ENCODE measurements around the gene FAM76B.

The FAM76B gene

DNA sequence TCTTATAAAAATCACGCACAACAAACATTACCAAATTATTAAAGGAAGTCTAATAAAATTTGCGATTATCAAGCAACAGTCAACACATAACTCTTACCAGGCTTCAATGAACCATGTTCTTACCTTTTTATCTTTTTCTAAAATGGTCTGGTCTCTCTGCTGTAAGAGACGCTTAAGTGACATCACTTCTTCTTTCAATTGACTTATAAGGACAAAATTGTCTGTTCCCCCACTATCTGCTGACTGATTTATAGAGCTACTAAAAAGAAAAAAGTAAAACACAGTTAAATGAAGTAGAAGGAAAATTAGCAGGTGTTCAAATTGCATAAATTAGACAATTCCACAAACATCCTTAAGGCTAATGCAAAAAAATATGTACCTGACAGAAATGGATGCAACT, 10.9 kb downstream of the FAM76B start:
- Histone ChIP-seq H4K91ac (ENCODE audit: low read depth, low read length) (no peak overlapping the region), H3K4me3 (ENCODE audit: low read depth, low read length) (no peak overlapping the region), H4K12ac (ENCODE audit: low read depth, low read length) (no peak overlapping the region), H3K27ac (ENCODE audit: low read depth, low read length) (no peak overlapping the region), H2BK12ac (ENCODE audit: low read length) (no peak overlapping the region), H3K79me1 (ENCODE audit: low read length) (no peaks in the 10 kb centered on the region), H3K27me3 (ENCODE audit: insufficient read depth, low read length) (no peaks in the 10 kb centered on the region), H3K23ac (ENCODE audit: low read length) (no peak overlapping the region), H3K18ac (ENCODE audit: low read length) (no peak overlapping the region), H4K8ac (ENCODE audit: low read depth, low read length) (no peak overlapping the region), H3K14ac (ENCODE audit: low read length) (no peak overlapping the region), H3K36me3 (ENCODE audit: control insufficient read depth in 1 of 2, insufficient read depth in 2 of 2, low read length in 2 of 2) (peaks cover 0 to 11% of the 10 kb centered on the region in 2 experiments), H3K9me3 (ENCODE audit: insufficient read depth, low read depth, low read length) (no peaks in the 10 kb centered on the region), H2AFZ (ENCODE audit: insufficient read depth, low read length, poor library complexity) (no peak overlapping the region), H3K9ac (ENCODE audit: low read length) (no peak overlapping the region), H2BK120ac (ENCODE audit: insufficient read depth, low read length, poor library complexity) (no peak overlapping the region), H3K4me1 (ENCODE audit: control insufficient read depth in 1 of 2, insufficient read depth in 2 of 2, low read length in 2 of 2) (no peaks in the 10 kb centered on the region), H2AK5ac (ENCODE audit: low read length) (no peak overlapping the region), H3K4ac (ENCODE audit: low read depth, low read length) (no peak overlapping the region), H3K4me2 (ENCODE audit: low read length) (no peak overlapping the region), H3K79me2 (ENCODE audit: control insufficient read depth, insufficient read depth, low read length, poor library complexity) (no peaks in the 10 kb centered on the region), H2BK5ac (ENCODE audit: low read depth, low read length, poor library complexity) (no peak overlapping the region)
- DNase-seq = no peak
- WGBS (ENCODE audit: extremely low coverage, insufficient coverage, insufficient read length) = no CpG with 5 or more reads among the region's 3 CpGs

DNA sequence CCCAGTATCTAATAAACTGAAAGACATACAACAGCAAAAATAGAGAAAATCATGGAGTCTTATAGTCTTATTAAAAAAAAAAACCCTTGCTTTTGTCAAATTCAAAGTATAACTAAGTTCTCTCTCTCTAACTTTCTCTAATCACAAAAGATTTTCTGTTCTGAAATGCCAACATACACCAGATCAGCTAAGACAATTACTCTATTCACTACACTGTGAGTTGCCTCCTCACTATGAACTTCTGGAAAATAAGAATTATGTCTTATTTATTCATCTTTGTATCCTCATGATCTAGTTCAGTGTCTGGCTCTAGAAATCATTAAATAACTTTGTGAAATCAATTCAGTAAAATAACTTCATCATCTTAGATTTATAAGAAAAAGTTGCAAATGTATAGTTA, 12.7 kb downstream of the FAM76B start:
- Histone ChIP-seq H3K27ac (ENCODE audit: low read depth, low read length) (no peak overlapping the region), H2BK120ac (ENCODE audit: insufficient read depth, low read length, poor library complexity) (no peak overlapping the region), H2AFZ (ENCODE audit: insufficient read depth, low read length, poor library complexity) (no peak overlapping the region), H3K18ac (ENCODE audit: low read length) (no peak overlapping the region), H3K4me2 (ENCODE audit: low read length) (no peak overlapping the region), H3K4me1 (ENCODE audit: control insufficient read depth in 1 of 2, insufficient read depth in 2 of 2, low read length in 2 of 2) (no peaks in the 10 kb centered on the region), H3K4me3 (ENCODE audit: low read depth, low read length) (no peak overlapping the region), H3K4ac (ENCODE audit: low read depth, low read length) (no peak overlapping the region), H4K8ac (ENCODE audit: low read depth, low read length) (no peak overlapping the region), H2AK5ac (ENCODE audit: low read length) (no peak overlapping the region), H3K9ac (ENCODE audit: low read length) (no peak overlapping the region), H3K14ac (ENCODE audit: low read length) (no peak overlapping the region), H3K23ac (ENCODE audit: low read length) (no peak overlapping the region), H2BK5ac (ENCODE audit: low read depth, low read length, poor library complexity) (no peak overlapping the region), H3K36me3 (ENCODE audit: control insufficient read depth in 1 of 2, insufficient read depth in 2 of 2, low read length in 2 of 2) (peaks cover 0 to 6% of the 10 kb centered on the region in 2 experiments), H3K27me3 (ENCODE audit: insufficient read depth, low read length) (no peaks in the 10 kb centered on the region), H4K12ac (ENCODE audit: low read depth, low read length) (no peak overlapping the region), H3K9me3 (ENCODE audit: insufficient read depth, low read depth, low read length) (no peaks in the 10 kb centered on the region), H3K79me2 (ENCODE audit: control insufficient read depth, insufficient read depth, low read length, poor library complexity) (no peaks in the 10 kb centered on the region), H2BK12ac (ENCODE audit: low read length) (no peak overlapping the region), H3K79me1 (ENCODE audit: low read length) (no peaks in the 10 kb centered on the region), H4K91ac (ENCODE audit: low read depth, low read length) (no peak overlapping the region)
- no peak for DNase-seq

DNA sequence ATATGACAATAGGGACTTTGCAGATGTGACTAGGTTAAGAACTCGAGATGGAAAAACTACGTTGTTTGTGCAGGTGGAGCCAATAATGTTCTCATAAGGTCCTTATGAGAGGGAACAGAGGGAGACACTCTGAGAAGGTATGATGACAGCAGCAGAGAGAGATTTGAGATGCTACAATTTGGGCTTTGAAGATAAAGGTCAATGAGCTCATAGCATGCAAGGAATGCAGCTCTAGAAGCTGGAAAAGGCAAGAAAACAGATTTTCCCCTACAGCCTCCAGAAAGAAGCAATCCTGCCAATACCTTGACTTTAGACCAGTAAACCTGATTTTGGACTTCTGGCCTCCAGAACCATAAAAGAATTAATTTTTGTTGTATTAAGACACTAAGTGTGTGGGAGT, 21.1 kb downstream of the FAM76B start:
- no peak overlapping the region for H3K14ac ChIP-seq (ENCODE audit: low read length)
- no peaks in the 10 kb centered on the region for H3K4me1 ChIP-seq (ENCODE audit: control insufficient read depth in 1 of 2, insufficient read depth in 2 of 2, low read length in 2 of 2)
- H2AK5ac ChIP-seq (ENCODE audit: low read length) = no peak overlapping the region
- no peaks in the 10 kb centered on the region for H3K36me3 ChIP-seq (ENCODE audit: control insufficient read depth in 1 of 2, insufficient read depth in 2 of 2, low read length in 2 of 2)
- H3K27ac ChIP-seq (ENCODE audit: low read depth, low read length) = no peak overlapping the region
- no peak overlapping the region for H3K4me3 ChIP-seq (ENCODE audit: low read depth, low read length)
- no peak overlapping the region for H2BK120ac ChIP-seq (ENCODE audit: insufficient read depth, low read length, poor library complexity)
- H3K9me3 ChIP-seq (ENCODE audit: insufficient read depth, low read depth, low read length) = no peaks in the 10 kb centered on the region
- peak; percentile 15 to 83 for DNase-seq
- no peak overlapping the region for H2BK12ac ChIP-seq (ENCODE audit: low read length)
- no peak overlapping the region for H4K12ac ChIP-seq (ENCODE audit: low read depth, low read length)
- H3K27me3 ChIP-seq (ENCODE audit: insufficient read depth, low read length) = no peaks in the 10 kb centered on the region
- no peak overlapping the region for H4K8ac ChIP-seq (ENCODE audit: low read depth, low read length)
- H3K23ac ChIP-seq (ENCODE audit: low read length) = no peak overlapping the region
- H3K18ac ChIP-seq (ENCODE audit: low read length) = no peak overlapping the region
- no peaks in the 10 kb centered on the region for H3K79me1 ChIP-seq (ENCODE audit: low read length)
- H4K91ac ChIP-seq (ENCODE audit: low read depth, low read length) = no peak overlapping the region
- H2AFZ ChIP-seq (ENCODE audit: insufficient read depth, low read length, poor library complexity) = no peak overlapping the region
- no peak overlapping the region for H3K4me2 ChIP-seq (ENCODE audit: low read length)
- no peak overlapping the region for H3K9ac ChIP-seq (ENCODE audit: low read length)
- H3K4ac ChIP-seq (ENCODE audit: low read depth, low read length) = no peak overlapping the region
- no peak overlapping the region for H2BK5ac ChIP-seq (ENCODE audit: low read depth, low read length, poor library complexity)
- no CpG with 5 or more reads among the region's 2 CpGs for WGBS (ENCODE audit: extremely low coverage, insufficient coverage, insufficient read length)
- H3K79me2 ChIP-seq (ENCODE audit: control insufficient read depth, insufficient read depth, low read length, poor library complexity) = no peaks in the 10 kb centered on the region

DNA sequence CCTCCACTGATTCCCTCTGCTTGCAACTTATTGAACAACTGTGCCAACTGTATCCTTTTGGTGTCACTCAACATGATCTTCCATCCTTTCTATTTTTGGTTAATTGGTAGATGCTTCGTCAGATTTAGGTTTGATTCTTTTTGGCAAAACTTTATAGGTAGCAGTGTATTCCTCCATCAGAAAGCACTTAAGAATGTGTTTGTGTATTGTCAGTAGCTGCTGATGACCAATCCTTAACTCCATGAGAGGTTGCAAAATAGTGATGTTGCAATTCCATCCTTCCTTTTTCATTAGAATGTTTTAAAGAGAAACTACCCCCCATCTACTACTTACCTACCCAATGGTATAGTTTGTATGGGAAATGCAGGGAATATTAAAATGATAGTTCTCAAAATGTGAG, 22.1 kb downstream of the FAM76B start:
- Histone ChIP-seq H3K4me3 (ENCODE audit: low read depth, low read length) (no peak overlapping the region), H3K36me3 (ENCODE audit: control insufficient read depth in 1 of 2, insufficient read depth in 2 of 2, low read length in 2 of 2) (no peaks in the 10 kb centered on the region), H3K18ac (ENCODE audit: low read length) (no peak overlapping the region), H3K4me1 (ENCODE audit: control insufficient read depth in 1 of 2, insufficient read depth in 2 of 2, low read length in 2 of 2) (no peaks in the 10 kb centered on the region), H3K27me3 (ENCODE audit: insufficient read depth, low read length) (no peaks in the 10 kb centered on the region), H4K8ac (ENCODE audit: low read depth, low read length) (no peak overlapping the region), H3K23ac (ENCODE audit: low read length) (no peak overlapping the region), H2BK12ac (ENCODE audit: low read length) (no peak overlapping the region), H3K4me2 (ENCODE audit: low read length) (no peak overlapping the region), H3K9ac (ENCODE audit: low read length) (no peak overlapping the region), H3K79me2 (ENCODE audit: control insufficient read depth, insufficient read depth, low read length, poor library complexity) (no peaks in the 10 kb centered on the region), H3K9me3 (ENCODE audit: insufficient read depth, low read depth, low read length) (no peaks in the 10 kb centered on the region), H4K91ac (ENCODE audit: low read depth, low read length) (no peak overlapping the region), H2BK120ac (ENCODE audit: insufficient read depth, low read length, poor library complexity) (no peak overlapping the region), H2AFZ (ENCODE audit: insufficient read depth, low read length, poor library complexity) (no peak overlapping the region), H3K79me1 (ENCODE audit: low read length) (no peaks in the 10 kb centered on the region), H2AK5ac (ENCODE audit: low read length) (no peak overlapping the region), H4K12ac (ENCODE audit: low read depth, low read length) (no peak overlapping the region), H2BK5ac (ENCODE audit: low read depth, low read length, poor library complexity) (no peak overlapping the region), H3K27ac (ENCODE audit: low read depth, low read length) (peak overlapping the region; percentile 26), H3K14ac (ENCODE audit: low read length) (no peak overlapping the region), H3K4ac (ENCODE audit: low read depth, low read length) (no peak overlapping the region)
- WGBS (ENCODE audit: extremely low coverage, insufficient coverage, insufficient read length) = no CpG with 5 or more reads among the region's 1 CpG
- peak in 1 of 2 donors; percentile 58 for DNase-seq
